ENCODE results near the gene XRCC4.
"Not testable (repeated sequence)": the region's sequence is repeated elsewhere in the genome, so short reads cannot be mapped to it uniquely, and the experiment has no call there.

The XRCC4 gene

DNA sequence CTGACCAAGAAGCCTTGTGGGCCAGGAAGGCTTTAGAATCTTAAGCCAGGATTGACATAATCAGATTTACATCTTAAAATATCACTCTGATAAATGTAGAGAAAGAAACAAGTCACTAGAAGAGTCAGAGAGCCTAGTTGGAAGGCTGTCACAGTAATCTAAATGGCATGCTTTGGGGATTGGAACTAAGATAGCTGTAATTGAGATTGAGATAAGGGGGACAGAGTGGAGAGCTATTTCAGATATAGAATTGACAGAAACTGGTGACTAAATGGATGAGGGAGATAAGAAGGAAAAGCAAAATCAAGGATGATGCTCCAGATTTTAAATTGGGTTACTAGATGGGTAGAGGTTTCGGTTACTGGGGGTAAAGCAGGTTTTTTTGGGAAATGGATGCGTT lies 100.5 kb downstream of the XRCC4 start:
- DNase-seq (ENCODE audit: low read depth, low spot score): no peak

DNA sequence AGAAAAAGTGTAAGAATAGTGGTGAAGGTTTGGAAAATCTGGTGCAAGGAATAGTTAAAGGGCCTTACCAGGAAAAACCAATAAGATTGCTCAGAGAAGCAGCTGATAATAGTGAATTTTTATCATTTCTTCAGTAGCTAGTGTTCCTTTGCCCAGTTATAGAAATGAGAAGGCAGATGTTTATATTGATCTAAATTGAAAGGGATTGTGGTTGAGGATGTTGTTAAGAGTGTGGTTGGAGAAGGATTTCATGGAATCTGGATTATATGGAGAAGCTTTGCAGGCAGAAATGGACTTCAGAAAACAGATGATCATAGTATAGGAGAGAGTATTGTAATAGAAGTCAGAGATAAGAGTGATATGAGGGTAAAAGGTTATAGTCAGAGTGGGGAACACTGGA lies 102.6 kb downstream of the XRCC4 start:
- DNase-seq (ENCODE audit: low read depth, low spot score): no peak

DNA sequence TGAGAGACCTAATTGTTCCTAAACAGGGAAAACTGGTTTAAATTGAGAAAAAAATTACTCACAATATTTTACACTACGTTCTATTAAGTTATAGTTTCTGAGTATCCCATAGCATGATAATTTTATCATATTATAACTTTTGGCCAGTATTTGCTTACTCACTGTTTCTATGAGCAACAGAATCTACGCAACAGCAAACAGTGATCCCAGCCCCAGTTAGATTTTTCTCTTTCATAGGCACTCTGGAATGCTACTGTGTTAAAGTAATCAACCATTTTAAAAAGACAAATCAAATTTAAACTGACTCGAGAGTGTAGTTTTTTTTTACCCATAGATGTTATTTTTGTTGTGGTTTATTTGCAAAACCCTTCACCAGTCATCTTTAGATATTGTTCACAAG lies 107.2 kb downstream of the XRCC4 start:
- DNase-seq (ENCODE audit: low read depth, low spot score): no peak

DNA sequence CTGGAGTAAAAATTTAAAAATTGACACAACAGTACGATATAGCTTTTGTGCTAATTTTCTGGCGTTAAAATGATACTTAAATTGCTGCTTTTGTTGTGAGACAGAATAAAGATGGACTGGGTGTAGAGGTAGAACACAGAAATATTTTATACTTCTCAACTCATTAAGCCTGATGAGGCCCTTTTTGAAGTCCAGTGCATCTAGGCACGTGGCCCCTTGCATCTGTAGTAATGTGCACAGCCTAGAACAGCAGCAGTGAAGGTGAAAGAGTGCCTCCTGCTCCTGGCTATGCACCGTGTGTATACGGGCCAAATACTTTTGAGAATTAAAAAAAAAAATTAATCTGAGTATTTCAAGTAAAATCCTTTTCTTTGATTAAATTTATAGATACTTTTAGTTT lies 115.6 kb downstream of the XRCC4 start:
- DNase-seq (ENCODE audit: low read depth, low spot score): no peak

DNA sequence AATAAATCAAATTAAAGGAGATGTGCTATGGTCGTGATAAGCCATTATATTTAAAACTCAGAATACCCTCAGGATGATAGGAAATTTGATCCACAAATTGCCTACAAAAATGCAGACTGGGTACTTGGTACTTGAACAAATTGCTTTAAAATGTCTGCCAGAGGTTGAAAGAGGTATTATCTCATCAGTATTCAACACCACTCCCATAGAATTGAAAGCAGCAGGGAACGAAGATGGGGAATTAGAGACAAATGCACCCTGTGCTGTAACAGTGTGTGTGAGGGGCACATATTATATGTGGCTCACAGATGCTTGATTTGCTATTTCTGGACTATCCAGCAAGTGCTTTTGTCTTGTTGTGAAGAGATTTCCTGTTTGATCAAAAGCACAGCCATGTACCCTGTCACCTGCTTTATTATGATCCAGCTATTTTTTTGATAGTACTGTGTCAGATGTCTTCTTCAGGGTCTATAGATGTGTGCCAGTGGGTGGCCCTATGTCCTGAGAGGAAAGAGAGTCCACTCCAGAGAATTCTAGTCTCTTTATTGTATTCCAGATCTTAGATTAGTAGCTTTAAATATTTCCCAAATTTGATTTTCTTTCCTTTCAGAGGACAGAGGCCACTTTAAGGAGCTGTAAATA lies 120.1 kb downstream of the XRCC4 start:
- no peak for DNase-seq (ENCODE audit: low read depth, low spot score)

DNA sequence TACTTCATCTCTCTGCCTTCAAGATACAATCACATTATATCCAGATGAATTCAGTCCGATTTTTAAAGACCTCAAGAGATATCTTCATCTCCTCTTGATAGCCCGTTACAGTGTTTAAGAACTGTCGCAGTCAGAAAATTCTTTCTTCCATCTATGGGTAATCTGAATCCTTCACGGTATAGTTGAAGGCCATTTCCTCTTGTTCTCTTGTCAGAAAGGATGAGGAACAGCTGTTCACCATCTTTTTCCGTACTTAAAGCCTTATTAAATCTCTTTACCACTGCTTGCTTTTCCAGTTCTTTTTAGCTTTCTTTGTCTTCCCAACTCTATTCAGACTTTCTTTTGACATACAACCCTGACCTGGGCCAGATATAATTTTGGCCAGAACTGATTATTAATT lies 121.8 kb downstream of the XRCC4 start:
- DNase-seq (ENCODE audit: low read depth, low spot score): no peak

DNA sequence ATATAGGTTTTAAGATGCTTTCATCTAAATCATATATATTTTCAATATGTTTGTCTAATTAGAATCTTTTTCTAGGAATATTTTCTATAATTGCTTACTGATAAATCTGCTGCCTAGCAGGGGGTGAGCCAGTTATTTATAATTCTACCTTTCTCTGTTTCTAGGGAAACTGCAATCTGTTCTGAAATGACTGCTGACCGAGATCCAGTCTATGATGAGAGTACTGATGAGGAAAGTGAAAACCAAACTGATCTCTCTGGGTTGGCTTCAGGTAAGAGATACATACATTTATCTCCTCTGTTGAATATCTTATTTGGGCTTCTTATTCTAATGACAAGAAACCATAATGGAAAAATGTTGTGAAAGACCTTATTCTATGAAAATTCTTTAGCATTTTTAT lies 127.3 kb downstream of the XRCC4 start:
- DNase-seq (ENCODE audit: low read depth, low spot score): no peak

DNA sequence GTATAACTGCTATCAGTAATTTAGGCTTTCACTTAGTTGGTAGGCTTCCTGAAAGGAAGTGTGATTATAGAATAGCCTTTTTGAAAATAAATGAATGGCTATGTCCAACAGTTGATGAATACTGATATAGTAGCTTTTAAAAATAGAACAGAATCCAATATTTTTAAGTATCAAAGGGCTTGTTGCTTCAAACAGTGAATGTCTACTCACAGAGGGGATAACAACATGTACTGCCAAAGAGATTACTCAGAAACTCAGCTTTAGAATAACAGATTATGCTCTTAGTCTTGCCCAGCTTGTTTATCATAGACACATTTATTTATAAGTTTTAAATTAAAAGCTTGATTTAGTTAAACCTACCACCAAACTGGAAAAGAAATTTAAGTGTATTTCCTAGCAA lies 132.6 kb downstream of the XRCC4 start:
- DNase-seq (ENCODE audit: low read depth, low spot score): no peak

DNA sequence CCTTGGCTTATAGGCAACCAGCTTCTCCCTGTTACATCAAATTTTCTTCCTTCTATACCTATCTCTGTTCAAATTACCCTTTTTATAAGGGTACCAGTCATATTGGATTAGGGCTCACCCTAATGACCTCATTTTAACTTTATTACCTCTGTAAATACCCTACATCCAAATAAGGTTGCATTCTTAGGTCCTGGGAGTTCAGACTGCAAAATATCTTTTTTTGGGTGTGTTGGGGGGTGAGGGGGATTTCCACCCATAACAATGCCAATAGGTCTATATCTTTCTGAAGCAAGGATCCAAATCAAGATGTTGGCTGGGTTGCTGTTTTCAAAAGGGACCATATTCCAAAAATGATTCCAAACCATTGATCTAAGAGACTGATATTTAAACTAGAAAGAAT lies 141.7 kb downstream of the XRCC4 start:
- no peak for DNase-seq (ENCODE audit: low read depth, low spot score)

DNA sequence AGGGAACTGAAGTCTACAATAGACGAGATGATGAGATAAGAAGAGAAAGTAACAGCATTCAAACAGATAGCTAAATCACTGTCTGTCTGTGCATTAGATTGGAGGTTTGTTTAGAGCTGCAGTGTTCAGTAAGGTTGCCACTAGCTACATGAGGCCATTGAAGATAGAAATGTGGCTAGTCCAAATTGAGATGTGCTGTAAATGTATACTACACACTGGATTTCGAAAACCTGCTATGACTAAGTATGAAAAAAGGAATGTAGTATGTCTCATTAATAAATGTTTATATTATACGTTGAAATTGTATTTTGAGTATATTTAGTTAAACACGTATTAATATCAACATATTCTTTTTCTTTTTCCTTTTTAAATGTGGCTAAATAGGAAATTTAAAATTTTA lies 142.1 kb downstream of the XRCC4 start:
- DNase-seq (ENCODE audit: low read depth, low spot score): no peak

DNA sequence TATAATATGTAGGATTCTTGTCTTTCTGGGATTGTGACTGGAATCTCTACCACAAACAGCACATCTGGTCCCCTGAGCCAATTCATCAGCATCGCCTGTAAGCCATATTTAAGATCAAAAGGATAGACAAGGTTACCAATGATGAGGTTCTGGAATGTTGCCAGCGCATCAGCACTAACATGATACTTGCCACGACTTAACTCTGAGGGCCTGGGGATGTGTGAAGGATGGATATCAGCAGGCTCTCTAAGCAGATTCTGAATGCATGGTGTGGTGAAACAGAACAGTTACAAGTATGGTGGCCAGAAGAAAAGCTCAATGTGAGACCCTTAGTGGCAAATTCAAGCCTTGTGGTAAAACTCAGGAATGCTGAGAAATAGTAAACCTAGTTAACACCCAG lies 143.0 kb downstream of the XRCC4 start:
- DNase-seq (ENCODE audit: low read depth, low spot score): no peak

DNA sequence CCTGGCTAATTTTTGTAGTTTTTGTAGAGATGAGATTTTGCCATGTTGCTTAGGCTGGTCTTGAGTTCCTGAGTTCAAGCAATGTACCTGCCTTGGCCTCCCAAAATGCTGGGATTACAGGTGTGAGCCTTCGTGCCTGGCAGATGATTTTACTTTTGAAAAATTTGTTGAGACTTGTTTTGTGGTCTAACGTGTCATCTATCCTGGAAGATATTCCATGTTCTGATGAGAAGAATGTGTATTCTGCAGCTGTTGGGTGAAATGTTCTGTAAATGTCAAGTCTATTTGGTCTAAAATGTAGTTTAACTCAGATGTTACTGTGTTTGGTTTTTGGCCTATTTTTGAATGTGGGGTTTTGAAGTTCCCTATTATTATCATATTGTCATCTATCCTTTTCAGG lies 145.6 kb downstream of the XRCC4 start:
- no peak for DNase-seq (ENCODE audit: low read depth, low spot score)

DNA sequence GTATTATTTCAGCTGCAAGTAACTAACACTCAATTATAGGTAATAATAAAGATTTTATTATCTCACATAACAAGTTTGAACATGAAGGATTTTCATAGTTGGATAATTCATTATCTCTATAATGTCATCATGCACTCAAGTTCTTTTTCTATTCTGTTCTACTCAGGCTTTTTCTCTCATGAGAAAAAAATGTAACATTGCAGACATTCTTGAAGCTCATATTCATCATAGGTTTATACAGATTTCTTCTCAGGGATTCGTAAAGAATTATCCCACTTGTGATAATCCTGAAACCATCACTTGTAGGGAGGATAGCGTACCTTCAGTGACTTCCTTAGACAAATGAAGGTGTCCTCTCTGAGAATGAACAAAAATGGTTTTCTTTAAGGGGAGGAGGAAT lies 150.3 kb downstream of the XRCC4 start:
- DNase-seq (ENCODE audit: low read depth, low spot score): no peak

DNA sequence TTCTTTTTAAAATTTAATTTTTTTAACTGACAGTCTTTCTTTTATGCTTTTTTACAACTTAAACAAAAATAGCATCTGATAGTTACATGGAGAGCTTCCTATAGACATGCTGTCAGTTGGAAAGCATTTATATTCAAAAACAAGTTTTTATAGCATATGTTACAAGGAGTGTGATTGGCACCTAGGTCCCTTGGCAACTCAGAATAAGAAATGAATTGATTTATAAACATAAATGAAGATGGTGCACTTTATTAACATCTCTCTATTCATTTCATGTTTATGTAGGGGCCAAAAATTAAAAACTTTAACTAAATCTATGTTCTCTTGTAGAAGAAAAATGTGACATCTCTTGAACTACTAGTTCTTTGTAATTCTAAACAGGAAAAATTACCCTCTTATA lies 153.2 kb downstream of the XRCC4 start:
- no peak for DNase-seq (ENCODE audit: low read depth, low spot score)

DNA sequence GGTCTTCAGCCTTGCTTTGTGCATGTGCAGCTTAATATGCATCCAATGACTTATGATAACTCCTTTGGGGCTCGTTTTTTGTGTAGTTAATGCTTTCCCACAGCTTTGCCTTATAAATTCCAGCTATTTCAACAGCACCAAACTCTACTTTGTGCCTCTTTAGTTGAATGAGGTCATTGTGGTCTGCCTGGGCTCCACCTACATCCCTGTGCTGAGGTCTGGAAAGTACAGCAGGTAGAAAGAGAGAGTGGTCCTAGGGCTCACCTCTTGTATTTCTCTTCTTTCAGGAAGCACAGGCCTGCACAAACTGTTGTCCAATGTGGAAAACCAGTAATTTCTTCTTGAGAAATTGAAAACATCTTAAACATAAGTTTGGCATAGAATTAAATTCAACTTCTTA lies 167.2 kb downstream of the XRCC4 start:
- DNase-seq (ENCODE audit: low read depth, low spot score): no peak

DNA sequence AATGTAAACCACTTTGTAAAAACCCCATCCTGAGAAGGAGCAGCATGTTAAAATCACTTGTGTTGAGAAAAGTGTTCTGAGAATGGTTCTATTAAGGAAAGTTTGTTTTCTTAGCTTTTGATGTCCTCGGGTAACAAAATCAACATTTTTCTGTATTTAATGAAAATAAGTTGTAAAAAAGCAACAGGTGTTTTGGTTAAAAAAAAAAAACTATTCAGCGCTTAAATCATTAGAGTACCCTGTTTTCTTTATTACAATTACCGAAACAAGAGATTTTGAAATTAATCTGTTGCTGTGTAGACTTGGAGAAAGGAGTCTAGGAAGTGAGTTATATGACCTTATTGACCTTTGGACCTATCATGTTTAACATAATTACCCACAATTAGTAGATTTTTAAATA lies 167.7 kb downstream of the XRCC4 start:
- DNase-seq (ENCODE audit: low read depth, low spot score): no peak

DNA sequence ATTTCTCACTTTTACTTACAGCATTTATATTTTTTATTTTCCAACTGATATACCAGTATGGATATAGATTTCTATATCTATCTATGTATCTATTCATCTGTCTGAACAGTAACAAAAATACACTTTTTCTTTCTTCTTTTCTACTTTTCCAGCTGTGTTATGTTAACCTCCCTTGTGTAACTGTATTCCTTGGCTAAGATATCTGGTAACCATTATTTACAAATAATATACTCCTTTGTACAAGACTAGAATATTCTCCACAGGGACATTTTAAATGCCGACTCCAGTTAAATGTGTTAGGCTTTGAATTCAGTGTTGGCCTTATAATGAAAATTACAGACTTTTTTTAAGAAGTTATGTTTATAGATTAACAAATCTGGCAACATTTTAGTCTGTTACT lies 168.7 kb downstream of the XRCC4 start:
- no peak for DNase-seq (ENCODE audit: low read depth, low spot score)

DNA sequence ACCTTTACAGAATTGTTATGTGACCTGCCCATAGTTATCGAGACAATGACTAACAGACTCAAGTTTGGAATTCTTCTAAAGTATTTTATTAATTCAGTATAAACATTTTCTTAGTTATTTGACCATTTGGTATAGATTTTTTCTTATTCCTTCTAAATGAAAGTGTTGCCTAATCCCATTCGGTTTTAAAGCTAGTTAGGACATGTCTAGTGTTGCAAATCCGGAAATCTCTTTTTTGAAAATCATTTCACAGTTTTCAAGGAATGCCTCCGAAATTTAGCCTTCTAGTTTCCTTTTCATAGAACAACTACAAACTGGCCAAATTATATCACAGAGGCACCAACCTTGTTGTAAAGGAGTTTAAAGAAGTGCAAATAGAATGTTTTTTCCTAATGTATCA lies 171.8 kb downstream of the XRCC4 start:
- no peak for DNase-seq (ENCODE audit: low read depth, low spot score)

DNA sequence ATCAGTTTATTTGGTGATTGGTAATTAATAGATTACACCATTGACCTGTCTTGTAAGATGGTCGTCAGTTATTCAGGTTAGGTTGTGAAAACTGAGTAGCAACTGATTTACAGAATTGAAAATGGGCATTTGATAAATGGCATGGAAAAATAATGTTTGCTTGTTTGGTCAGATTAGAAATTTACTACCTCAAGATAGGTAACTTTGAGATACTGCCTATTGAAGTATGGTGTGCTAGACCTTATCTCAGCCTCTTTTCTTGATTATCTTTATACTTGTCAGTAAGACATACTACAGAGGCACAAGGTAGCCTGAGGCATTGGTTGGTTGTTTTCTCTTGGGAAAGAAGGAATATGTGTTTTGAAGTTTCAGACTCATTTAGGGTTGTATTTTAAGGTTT lies 174.5 kb downstream of the XRCC4 start:
- DNase-seq (ENCODE audit: low read depth, low spot score): no peak

DNA sequence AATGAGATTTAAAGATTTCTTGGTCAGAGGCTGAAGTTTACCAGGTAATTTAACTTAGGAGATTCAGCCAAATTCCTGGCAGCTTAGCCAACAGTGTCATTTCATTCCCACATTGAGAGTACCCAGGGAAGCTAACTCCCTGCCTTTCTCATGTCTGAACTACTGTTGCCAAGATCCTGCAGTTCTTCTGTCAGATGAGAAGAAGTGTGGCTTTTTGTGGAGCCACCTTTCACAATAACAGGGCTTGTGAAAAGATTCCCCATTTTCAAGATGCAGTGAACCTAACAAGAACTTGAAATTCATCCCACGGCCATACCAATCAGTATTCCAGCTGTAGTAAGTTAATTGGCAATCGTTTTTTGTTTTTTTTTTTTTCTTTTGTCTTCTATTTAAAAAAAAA lies 176.4 kb downstream of the XRCC4 start:
- no peak for DNase-seq (ENCODE audit: low read depth, low spot score)

DNA sequence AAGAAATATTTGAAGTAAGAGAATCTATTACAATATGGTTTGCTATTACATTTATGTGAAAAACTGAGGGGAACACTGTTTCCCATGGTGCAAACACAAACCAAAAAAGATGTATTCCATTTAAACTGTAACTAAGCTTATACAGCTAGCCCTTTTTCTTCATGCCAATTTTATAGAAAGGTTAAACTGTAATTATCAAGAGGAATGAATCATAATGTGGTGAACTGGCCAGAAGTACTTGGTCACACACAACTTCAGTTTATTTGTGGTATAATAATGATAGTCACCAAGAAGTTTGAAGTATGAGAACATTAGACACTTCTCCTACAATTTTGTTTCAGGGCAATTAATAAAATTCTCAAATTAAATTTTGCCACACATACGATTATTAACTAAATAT lies 177.9 kb downstream of the XRCC4 start:
- no peak for DNase-seq (ENCODE audit: low read depth, low spot score)

DNA sequence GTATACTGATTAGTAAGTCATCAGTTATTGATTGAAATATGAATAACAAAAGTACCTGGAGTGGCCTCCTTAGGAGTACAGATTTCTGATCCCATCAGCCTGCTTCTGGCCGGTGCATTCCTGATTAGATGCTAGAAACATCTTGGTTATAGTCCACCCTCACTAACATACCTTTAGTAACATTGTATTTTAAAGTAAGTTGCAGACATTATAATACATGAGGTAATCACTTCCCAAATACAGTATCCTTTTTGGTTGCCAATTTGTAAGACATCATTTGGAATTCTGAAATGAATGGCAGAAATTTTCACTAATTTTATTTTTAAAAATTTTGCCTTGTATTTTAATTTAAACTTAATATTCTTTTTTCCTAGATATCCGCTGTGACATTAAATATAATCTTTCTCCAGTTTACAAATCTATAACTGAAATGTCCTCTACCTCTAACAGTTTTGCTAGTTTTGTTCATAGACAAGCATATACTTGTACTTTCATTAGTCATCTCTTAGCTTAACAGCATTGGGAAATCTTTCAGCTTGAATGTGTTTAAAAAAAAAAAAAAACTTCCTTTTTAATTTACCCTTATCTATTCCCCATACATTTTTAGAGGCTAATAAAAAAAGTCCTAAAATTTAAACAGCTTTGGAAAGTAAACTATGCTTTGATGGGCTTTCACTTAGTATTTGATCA lies 178.9 kb downstream of the XRCC4 start:
- no peak for DNase-seq (ENCODE audit: low read depth, low spot score)

DNA sequence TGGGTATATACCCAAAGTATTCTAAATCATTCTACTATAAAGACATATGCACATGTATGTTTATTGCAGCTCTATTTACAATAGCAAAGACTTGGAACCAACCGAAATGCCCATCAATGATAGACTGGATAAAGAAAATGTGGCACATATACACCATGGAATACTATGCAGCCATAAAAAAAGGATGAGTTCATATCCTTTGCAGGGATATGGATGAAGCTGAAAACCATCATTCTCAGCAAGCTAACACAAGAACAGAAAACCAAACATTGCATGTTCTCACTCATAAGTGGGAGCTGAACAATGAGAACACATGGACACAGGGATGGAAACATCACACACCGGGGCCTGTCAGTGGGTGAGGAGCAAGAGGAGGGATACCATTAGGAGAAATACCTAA lies 180.3 kb downstream of the XRCC4 start:
- DNase-seq (ENCODE audit: low read depth, low spot score): not testable (repeated sequence)

DNA sequence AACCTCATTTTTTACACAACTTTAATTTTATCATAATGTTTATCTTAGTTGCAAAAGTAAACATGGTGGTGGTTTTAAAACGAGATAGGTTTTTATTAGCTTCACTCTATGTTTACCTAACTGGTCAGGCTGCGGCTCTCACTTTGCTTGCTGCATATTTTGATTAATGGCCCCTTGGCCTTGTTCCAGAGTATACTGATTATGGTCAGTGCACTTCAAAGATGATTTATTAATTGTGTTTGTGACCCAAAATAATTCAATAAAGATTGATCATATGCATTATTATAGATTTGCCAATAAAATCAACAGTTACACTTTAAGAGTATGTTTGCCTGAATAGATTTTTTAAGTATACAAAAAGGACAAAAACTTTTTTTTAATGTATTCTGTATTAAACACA lies 188.0 kb downstream of the XRCC4 start:
- DNase-seq (ENCODE audit: low read depth, low spot score): no peak
